ENCODE data around the gene SNX19. TPM values are rescaled to one million over a fixed set of nuclear protein-coding genes. Genes with fewer than 3 reads are reported as not detected.
A peak's percentile ranks its signal among the peaks of the same experiment; 100 is the strongest.

SNX19 gene
- total RNA-seq, 1 experiment from 2014 or later, result 10.5 TPM

GRCh38 chr11:130909650-130910049, 6.6 kb downstream of the SNX19 start:
- no peak for DNase-seq
- no peaks in the 10 kb centered on the region for H3K27me3 ChIP-seq
- H3K9me3 ChIP-seq, result no peaks in the 10 kb centered on the region; the same call in 1 of the 2 replicates
- H3K36me3 ChIP-seq, result peaks cover 81% of the 10 kb centered on the region
- H3K4me3 ChIP-seq, result no peak overlapping the region

GRCh38 chr11:130908770-130909625, 7.3 kb downstream of the SNX19 start:
- Histone ChIP-seq H3K4me3 (no peak overlapping the region), H3K9me3 (no peaks in the 10 kb centered on the region; the same call in 1 of the 2 replicates), H3K27me3 (no peaks in the 10 kb centered on the region), H3K36me3 (peaks cover 85% of the 10 kb centered on the region)
- peak; percentile 47 for DNase-seq

GRCh38 chr11:130908061-130908460, 8.2 kb downstream of the SNX19 start:
- Histone ChIP-seq H3K4me3 (no peak overlapping the region), H3K27me3 (no peaks in the 10 kb centered on the region), H3K9me3 (peaks cover 3% of the 10 kb centered on the region; the same call in 1 of the 2 replicates), H3K36me3 (peaks cover 85% of the 10 kb centered on the region)
- no peak for DNase-seq

- Histone ChIP-seq H3K9me3 (peaks cover 3% of the 10 kb centered on the region; the same call in 1 of the 2 replicates), H3K4me3 (no peak overlapping the region), H3K36me3 (peaks cover 88% of the 10 kb centered on the region), H3K27me3 (no peaks in the 10 kb centered on the region)
- no peak for DNase-seq
Observed at GRCh38 chr11:130907229-130907628, 9.1 kb downstream of the SNX19 start.

GRCh38 chr11:130906616-130907015, 9.7 kb downstream of the SNX19 start:
- H3K36me3 ChIP-seq, result peaks cover 88% of the 10 kb centered on the region
- no peak for DNase-seq

GRCh38 chr11:130905512-130905911, 10.8 kb downstream of the SNX19 start:
- Histone ChIP-seq H3K27me3 (no peaks in the 10 kb centered on the region), H3K9me3 (peaks cover 3% of the 10 kb centered on the region; the same call in 1 of the 2 replicates), H3K4me3 (no peak overlapping the region), H3K36me3 (peaks cover 89% of the 10 kb centered on the region)
- no peak for DNase-seq

More at GRCh38 chr11:130906616-130907015, 9.7 kb downstream of the SNX19 start:
- Histone ChIP-seq H3K27me3 (no peaks in the 10 kb centered on the region), H3K9me3 (peaks cover 3% of the 10 kb centered on the region; the same call in 1 of the 2 replicates), H3K4me3 (no peak overlapping the region)

- DNase-seq, result no peak
- Histone ChIP-seq H3K36me3 (peaks cover 89% of the 10 kb centered on the region), H3K9me3 (peaks cover 3% of the 10 kb centered on the region; the same call in 1 of the 2 replicates), H3K27me3 (no peaks in the 10 kb centered on the region), H3K4me3 (no peak overlapping the region)
Observed at GRCh38 chr11:130904380-130904779, 11.9 kb downstream of the SNX19 start.

GRCh38 chr11:130902380-130902779, 13.9 kb downstream of the SNX19 start:
- peaks cover 3% of the 10 kb centered on the region; the same call in 1 of the 2 replicates for H3K9me3 ChIP-seq
- peaks cover 88% of the 10 kb centered on the region for H3K36me3 ChIP-seq
- no peaks in the 10 kb centered on the region for H3K27me3 ChIP-seq
- H3K4me3 ChIP-seq, result no peak overlapping the region
- no peak for DNase-seq

- peaks cover 66% of the 10 kb centered on the region for H3K36me3 ChIP-seq
- no peaks in the 10 kb centered on the region for H3K27me3 ChIP-seq
- DNase-seq, result no peak
- H3K4me3 ChIP-seq, result no peak overlapping the region
- H3K9me3 ChIP-seq, result 0 out of 2 replicates have a peak, but pooled peaks cover 3% of the 10 kb centered on the region
Observed at GRCh38 chr11:130899106-130899505, 17.2 kb downstream of the SNX19 start.

GRCh38 chr11:130897262-130898182, 18.8 kb downstream of the SNX19 start:
- Histone ChIP-seq H3K36me3 (peaks cover 66% of the 10 kb centered on the region), H3K4me3 (no peak overlapping the region)
- no peak for DNase-seq

GRCh38 chr11:130894322-130895025, 21.8 kb downstream of the SNX19 start:
- peak; percentile 38 for DNase-seq
- no peaks in the 10 kb centered on the region for H3K9me3 ChIP-seq
- H3K36me3 ChIP-seq, result peaks cover 60% of the 10 kb centered on the region
- no peaks in the 10 kb centered on the region for H3K27me3 ChIP-seq
- no peak overlapping the region for H3K4me3 ChIP-seq

More at GRCh38 chr11:130897262-130898182, 18.8 kb downstream of the SNX19 start:
- H3K9me3 ChIP-seq, result no peaks in the 10 kb centered on the region
- H3K27me3 ChIP-seq, result no peaks in the 10 kb centered on the region

GRCh38 chr11:130892861-130893260, 23.4 kb downstream of the SNX19 start:
- Histone ChIP-seq H3K9me3 (no peaks in the 10 kb centered on the region), H3K36me3 (peaks cover 57% of the 10 kb centered on the region), H3K27me3 (no peaks in the 10 kb centered on the region), H3K4me3 (no peak overlapping the region)
- no peak for DNase-seq

- H3K36me3 ChIP-seq, result peaks cover 66% of the 10 kb centered on the region
Observed at GRCh38 chr11:130891326-130891725, 25.0 kb downstream of the SNX19 start.

GRCh38 chr11:130890039-130890745, 26.1 kb downstream of the SNX19 start:
- H3K9me3 ChIP-seq, result no peaks in the 10 kb centered on the region
- DNase-seq, result no peak
- peaks cover 72% of the 10 kb centered on the region for H3K36me3 ChIP-seq
- H3K27me3 ChIP-seq, result no peaks in the 10 kb centered on the region
- no peak overlapping the region for H3K4me3 ChIP-seq

More at GRCh38 chr11:130891326-130891725, 25.0 kb downstream of the SNX19 start:
- no peak for DNase-seq
- Histone ChIP-seq H3K27me3 (no peaks in the 10 kb centered on the region), H3K4me3 (no peak overlapping the region), H3K9me3 (no peaks in the 10 kb centered on the region)

GRCh38 chr11:130888790-130889189, 27.5 kb downstream of the SNX19 start:
- Histone ChIP-seq H3K4me3 (no peak overlapping the region), H3K9me3 (no peaks in the 10 kb centered on the region), H3K27me3 (no peaks in the 10 kb centered on the region), H3K36me3 (peaks cover 70% of the 10 kb centered on the region)
- no peak for DNase-seq

GRCh38 chr11:130886704-130887103, 29.6 kb downstream of the SNX19 start:
- Histone ChIP-seq H3K27me3 (no peaks in the 10 kb centered on the region), H3K9me3 (no peaks in the 10 kb centered on the region), H3K36me3 (peaks cover 71% of the 10 kb centered on the region), H3K4me3 (no peak overlapping the region)
- no peak for DNase-seq

Data from MG63 (cell line).